ENCODE data around the gene TMPRSS5.
"Not testable (repeated sequence)": the region's sequence is repeated elsewhere in the genome, so short reads cannot be mapped to it uniquely, and the experiment has no call there.

Gene TMPRSS5

GRCh38 chr11:113695207-113695606 is 10.9 kb downstream of the TMPRSS5 start:
- no peak for DNase-seq

GRCh38 chr11:113694390-113694789 is 11.7 kb downstream of the TMPRSS5 start:
- no peak for DNase-seq

- no peak for DNase-seq
These were observed 13.1 kb downstream of the TMPRSS5 start for GRCh38 chr11:113693030-113693429.

- DNase-seq = no peak
These were observed 15.2 kb downstream of the TMPRSS5 start for GRCh38 chr11:113690619-113691569.

DNA sequence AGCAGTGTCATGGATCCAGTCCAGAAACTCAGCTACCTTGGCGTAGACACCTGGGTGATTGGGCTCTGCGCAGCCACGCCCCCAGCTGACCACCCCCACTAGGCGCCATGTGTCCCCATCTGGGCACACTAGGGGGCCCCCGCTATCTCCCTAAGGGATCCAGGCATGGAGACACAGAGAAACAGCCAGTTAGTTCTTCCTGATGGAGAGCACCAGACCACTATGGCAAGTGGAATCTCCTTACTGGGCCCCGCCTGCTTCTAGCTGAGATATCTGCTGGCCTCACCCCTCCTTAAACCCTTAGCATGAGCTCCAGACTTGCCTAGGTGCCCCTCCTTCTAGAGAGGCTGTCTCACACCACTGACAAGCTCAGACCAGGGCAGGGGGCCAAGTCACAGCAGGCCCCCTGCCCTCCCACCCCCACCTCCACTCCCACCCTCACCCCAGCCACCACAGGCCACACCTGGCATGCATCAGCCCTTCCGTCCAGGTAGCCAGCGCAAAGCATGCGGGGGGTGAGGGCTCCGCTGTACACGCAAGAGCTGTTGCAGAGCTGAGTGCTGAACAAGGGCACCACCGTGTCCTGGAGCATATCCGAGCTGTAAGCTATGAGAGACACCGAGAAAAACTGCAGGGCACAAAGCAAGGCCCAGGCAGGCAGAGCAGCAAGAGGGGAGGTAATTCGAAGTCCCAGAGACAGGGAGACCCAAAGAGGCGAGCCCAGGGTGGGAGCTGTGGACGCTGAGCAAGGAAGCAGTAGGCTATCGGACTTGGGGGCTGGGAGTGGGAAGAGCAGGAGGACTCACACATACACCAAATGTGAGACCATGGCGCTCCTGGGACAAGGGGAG is 16.1 kb downstream of the TMPRSS5 start:
- no peak for DNase-seq

DNA sequence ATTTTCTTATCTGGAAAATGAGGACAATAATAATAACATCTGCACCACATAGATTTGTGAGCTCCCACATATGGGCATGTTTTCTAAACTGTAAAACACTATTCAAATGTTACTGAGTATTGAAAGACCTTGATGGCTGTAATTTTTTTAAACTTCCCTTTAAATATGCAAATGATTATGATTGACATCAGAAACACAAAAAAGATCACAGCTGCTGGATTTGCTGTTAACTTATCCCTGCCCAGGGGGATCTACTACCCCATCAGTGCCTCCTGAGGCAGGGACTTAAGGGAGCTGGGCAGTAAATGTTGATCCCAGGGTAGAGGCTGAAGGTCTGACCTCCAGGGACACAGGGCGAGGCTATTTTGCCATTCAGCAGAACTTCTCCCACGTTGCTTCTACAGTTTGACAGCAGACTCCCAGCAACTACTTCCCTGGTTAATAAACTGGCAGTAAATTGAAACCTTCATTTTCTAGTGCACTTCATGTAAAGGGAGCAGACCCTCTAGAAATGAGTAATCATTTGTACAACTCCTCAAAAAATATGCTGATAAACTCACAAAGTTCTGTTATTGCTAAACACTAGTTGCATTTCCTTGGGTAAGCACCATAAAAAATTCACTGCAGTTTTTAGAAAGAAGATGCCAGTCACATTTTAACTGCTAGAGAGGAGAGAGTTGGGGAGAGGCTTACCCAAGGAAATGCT is 20.3 kb downstream of the TMPRSS5 start:
- no peak for DNase-seq

DNA sequence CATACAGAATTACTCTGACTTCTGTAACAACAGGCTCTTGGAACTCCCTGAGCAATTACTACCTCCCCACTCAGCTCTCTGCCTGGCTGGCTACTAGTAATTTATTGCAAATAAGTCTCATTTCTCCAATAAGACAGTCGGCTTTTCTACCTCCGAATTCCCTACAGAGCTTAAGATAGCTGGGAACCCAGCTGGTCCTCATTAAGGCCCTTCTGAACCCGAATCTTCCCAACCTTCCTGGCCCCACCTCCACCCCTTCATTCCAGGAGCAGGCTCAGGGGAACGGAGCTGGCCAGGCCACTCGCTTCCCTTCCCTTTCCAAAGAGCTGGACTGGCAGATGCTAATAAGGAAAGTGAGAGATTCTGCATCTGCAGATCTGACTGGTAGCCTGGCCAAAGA is 21.6 kb downstream of the TMPRSS5 start:
- DNase-seq = no peak

GRCh38 chr11:113683481-113684046 is 22.5 kb downstream of the TMPRSS5 start:
- no peak for DNase-seq

GRCh38 chr11:113681711-113682413 is 24.2 kb downstream of the TMPRSS5 start:
- no peak for DNase-seq

- no peak for DNase-seq
These were observed 24.8 kb downstream of the TMPRSS5 start for GRCh38 chr11:113681282-113681681.

DNA sequence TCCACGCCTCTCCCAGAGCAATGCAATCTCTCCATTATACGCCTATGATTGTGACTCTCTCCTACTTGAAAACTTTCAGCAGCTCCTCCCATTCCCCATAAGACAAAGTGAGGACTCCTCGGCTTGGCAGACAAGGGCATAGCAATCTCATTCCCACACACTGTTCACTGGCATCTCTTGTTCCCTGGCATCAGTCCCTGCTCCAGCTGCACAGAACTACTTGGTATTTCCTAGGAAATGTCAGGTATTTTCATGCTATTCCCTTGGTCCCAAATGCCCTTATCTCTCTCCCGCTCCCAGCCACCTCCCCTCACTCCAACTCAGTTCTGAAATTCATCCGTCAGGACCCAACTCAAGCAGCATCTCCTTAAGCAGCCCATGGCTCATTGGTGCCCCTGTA is 28.4 kb downstream of the TMPRSS5 start:
- no peak for DNase-seq

GRCh38 chr11:113675565-113675964 is 30.5 kb downstream of the TMPRSS5 start:
- DNase-seq = no peak

DNA sequence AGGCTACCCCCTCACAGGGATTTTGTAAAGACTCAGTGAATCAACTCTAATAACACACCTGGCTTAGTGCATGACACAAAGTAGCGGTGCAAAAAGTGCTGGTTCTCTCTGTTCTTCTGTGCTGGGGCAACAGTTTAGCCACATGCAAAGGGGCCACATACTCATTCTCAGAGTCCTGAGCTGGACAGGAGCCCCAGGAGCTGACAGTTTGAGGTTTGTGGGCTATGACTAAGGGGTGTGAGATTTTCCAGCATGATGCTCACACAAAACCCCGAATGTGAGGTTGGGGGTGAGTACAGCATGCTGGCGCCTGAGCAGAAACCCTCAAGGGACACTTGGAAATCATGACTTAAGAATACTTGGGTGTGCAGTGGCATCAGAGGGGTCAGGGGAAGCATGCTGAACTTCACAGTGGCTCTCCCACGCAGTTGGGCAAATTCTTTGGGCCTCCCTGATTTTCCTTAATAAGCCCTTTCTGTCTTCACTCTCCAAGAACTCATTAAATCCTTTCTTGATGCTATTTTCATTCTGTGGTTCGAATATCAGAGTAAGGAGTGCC is 31.0 kb downstream of the TMPRSS5 start:
- DNase-seq = peak; percentile 23

DNA sequence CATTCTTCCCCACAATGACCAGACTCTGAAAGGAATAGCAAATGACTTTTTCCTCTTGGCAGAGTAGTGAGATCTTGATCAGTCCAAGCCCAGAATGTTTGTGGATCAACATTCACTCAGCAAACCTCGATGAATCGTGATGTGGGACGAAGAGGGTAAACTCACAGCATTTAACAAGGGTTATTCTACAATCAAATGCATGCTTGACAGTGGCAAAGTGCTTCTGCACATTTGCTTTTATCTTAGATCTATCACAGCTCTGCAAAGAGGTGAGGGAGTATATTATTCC is 31.8 kb downstream of the TMPRSS5 start:
- DNase-seq = no peak

- DNase-seq = no peak
These were observed 32.3 kb downstream of the TMPRSS5 start for GRCh38 chr11:113673550-113674396.

DNA sequence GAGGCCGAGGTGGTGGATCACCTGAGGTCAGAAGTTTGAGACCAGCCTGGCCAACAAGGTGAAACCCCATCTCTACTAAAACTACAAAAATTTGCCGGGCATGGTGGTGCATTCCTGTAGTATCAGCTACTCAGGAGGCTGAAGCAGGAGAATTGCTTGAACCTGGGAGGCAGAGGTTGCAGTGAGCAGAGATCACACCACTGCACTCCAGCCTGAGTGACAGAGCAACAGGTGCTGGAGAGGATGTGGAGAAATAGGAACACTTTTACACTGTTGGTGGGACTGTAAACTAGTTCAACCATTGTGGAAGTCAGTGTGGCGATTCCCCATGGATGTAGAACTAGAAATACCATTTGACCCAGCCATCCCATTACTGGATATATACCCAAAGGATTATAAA is 34.2 kb downstream of the TMPRSS5 start:
- DNase-seq = not testable (repeated sequence)

GRCh38 chr11:113670831-113671215 is 35.3 kb downstream of the TMPRSS5 start:
- no peak for DNase-seq

GRCh38 chr11:113670149-113670830 is 35.8 kb downstream of the TMPRSS5 start:
- no peak for DNase-seq

DNA sequence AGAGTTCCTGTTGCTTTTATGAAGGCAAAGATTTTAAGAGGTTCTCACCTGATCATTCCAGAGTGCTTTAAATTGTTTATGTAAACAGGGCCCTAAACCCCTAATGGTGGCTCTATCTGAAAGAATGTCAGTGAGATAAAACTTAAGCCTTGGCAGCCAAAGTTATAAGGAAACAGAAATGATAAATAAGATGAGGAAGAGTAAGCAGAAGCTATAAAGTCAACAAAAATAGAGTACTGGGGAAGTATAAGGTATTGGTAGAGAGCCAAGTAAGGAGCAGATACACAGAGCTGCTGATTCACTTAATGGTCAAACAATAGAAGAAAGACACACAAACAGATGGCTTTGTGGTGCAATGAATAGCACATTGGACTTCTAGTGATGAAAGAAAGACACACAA is 37.9 kb downstream of the TMPRSS5 start:
- no peak for DNase-seq

DNA sequence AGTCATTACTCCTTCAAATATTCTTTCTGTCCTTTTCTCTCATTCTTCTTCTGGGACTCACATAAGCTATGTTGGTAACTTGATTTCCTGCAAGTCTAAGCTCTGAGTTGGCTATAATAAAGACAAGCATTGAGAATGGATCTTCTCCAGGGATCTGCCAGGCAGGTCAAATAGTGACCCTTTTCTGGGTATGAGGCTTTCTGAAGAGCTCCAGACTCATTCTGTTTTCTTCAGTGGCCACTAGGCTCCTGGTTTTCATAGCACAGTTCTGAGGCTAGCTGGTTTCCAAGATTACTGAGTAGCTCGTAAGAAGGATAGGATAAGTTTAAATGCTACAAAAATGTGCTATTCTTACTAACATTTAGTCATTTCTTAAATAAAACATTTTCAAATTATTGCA is 38.3 kb downstream of the TMPRSS5 start:
- no peak for DNase-seq

DNA sequence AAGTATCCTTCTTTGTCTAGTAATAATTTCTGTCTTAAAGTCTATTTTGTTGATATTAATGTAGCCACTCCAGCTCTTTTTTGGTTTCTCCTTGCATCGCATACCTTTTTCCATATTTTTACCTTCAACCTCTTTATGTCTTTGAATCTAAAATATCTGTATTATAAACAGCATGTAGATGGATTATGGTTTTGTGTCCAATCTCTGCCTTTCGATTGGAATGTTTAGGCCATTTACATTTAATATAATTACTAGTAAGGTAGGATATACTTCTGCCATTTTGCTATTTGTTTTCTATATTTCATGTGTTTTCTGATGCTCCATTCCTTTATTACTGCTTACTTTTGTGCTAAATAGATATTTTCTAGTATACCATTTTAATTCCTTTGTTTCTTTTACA is 39.5 kb downstream of the TMPRSS5 start:
- no peak for DNase-seq
